ENCODE results near the gene MEIOSIN.

GRCh38 chr19:45809643-45810159 is 76.5 kb downstream of the MEIOSIN start:
- TF ChIP-seq CREB1 (IDR thresholded peaks at IDR 0.05; ENCODE audit: low read depth) (no peak), RAD21 (IDR thresholded peaks at IDR 0.05; ENCODE audit: low read depth) (no peak), TAF1 (IDR thresholded peaks at IDR 0.05; ENCODE audit: low read depth) (no peak), CEBPB (IDR thresholded peaks at IDR 0.05) (no peak), USF1 (IDR thresholded peaks at IDR 0.05) (no peak), FOXM1 (IDR thresholded peaks at IDR 0.05; ENCODE audit: borderline replicate concordance, low read depth) (no peak), EP300 (IDR thresholded peaks at IDR 0.05; ENCODE audit: borderline replicate concordance) (no peak), TCF12 (IDR thresholded peaks at IDR 0.05; ENCODE audit: low read depth) (no peak), YY1 (IDR thresholded peaks at IDR 0.05; ENCODE audit: low read depth) (no peak)
- TF ChIP-seq, protein P1, sequence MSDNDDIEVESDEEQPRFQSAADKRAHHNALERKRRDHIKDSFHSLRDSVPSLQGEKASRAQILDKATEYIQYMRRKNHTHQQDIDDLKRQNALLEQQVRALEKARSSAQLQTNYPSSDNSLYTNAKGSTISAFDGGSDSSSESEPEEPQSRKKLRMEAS (IDR thresholded peaks at IDR 0.05), result no peak
- TF ChIP-seq, protein P2, sequence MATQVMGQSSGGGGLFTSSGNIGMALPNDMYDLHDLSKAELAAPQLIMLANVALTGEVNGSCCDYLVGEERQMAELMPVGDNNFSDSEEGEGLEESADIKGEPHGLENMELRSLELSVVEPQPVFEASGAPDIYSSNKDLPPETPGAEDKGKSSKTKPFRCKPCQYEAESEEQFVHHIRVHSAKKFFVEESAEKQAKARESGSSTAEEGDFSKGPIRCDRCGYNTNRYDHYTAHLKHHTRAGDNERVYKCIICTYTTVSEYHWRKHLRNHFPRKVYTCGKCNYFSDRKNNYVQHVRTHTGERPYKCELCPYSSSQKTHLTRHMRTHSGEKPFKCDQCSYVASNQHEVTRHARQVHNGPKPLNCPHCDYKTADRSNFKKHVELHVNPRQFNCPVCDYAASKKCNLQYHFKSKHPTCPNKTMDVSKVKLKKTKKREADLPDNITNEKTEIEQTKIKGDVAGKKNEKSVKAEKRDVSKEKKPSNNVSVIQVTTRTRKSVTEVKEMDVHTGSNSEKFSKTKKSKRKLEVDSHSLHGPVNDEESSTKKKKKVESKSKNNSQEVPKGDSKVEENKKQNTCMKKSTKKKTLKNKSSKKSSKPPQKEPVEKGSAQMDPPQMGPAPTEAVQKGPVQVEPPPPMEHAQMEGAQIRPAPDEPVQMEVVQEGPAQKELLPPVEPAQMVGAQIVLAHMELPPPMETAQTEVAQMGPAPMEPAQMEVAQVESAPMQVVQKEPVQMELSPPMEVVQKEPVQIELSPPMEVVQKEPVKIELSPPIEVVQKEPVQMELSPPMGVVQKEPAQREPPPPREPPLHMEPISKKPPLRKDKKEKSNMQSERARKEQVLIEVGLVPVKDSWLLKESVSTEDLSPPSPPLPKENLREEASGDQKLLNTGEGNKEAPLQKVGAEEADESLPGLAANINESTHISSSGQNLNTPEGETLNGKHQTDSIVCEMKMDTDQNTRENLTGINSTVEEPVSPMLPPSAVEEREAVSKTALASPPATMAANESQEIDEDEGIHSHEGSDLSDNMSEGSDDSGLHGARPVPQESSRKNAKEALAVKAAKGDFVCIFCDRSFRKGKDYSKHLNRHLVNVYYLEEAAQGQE (IDR thresholded peaks at IDR 0.05; ENCODE audit: low read depth), result no peak
